GM23338 (cell line): ENCODE measurements around the gene PSMA2. TPM values are rescaled to one million over a fixed set of nuclear protein-coding genes. Genes with fewer than 3 reads are reported as not detected.

Experiments
- ATAC-seq: fragments of 200-7000 bp; cut with Tn5 transposase; 3 replicates; pipeline ENCODE4 v1.9.1; 2020
- DNase-seq: peaks from one replicate; pipeline ENCODE4 v3.0.0-alpha.2; 2015; ENCODE audit warnings: low spot score
- H2AFZ ChIP-seq: fragments of 200-600 bp; sonication (generic); 2 replicates; pipeline ENCODE4 v1.8.0; 2016; ENCODE audit warnings: antibody characterized with exemption, mild to moderate bottlenecking, moderate library complexity
- H3F3A ChIP-seq: fragments of 200-600 bp; sonication (generic); replicated peaks from 2 replicates; pipeline ENCODE4 v1.8.0; 2017; ENCODE audit warnings: antibody characterized with exemption, mixed run types, low read depth
- H3K27ac ChIP-seq: fragments of 200-600 bp; sonication (generic); 2 replicates; pipeline ENCODE4 v1.6.1; 2016; ENCODE audit warnings: low read depth
- H3K27me3 ChIP-seq: fragments of 200-600 bp; sonication (generic); 2 replicates; pipeline ENCODE4 v1.8.0; 2016; ENCODE audit warnings: mild to moderate bottlenecking, mixed run types, moderate library complexity; ENCODE audit not compliant: insufficient read depth
- H3K36me3 ChIP-seq: fragments of 200-600 bp; sonication (generic); 2 replicates; pipeline ENCODE4 v1.8.0; 2016; ENCODE audit warnings: mild to moderate bottlenecking; ENCODE audit not compliant: insufficient read depth
- H3K4me1 ChIP-seq: fragments of 200-600 bp; sonication (generic); 2 replicates; pipeline ENCODE4 v1.8.0; 2016; ENCODE audit warnings: mild to moderate bottlenecking, moderate library complexity; ENCODE audit not compliant: insufficient read depth
- H3K4me2 ChIP-seq: fragments of 200-600 bp; sonication (generic); 2 replicates; pipeline ENCODE4 v1.7.1; 2017; ENCODE audit warnings: mixed run types
- H3K4me3 ChIP-seq: fragments of 200-600 bp; sonication (generic); 2 replicates; pipeline ENCODE4 v1.6.1; 2016; ENCODE audit warnings: mixed run types
- H3K79me2 ChIP-seq: fragments of 200-600 bp; sonication (generic); replicated peaks from 2 replicates; pipeline ENCODE4 v1.8.0; 2017; ENCODE audit warnings: mild to moderate bottlenecking; ENCODE audit not compliant: insufficient read depth
- H3K9me2 ChIP-seq: fragments of 200-600 bp; sonication (generic); 2 replicates; pipeline ENCODE4 v1.8.0; 2017; ENCODE audit not compliant: insufficient read depth
- H4K20me1 ChIP-seq: fragments of 200-600 bp; sonication (generic); replicated peaks from 2 replicates; pipeline ENCODE4 v1.8.0; 2017; ENCODE audit warnings: mild to moderate bottlenecking; ENCODE audit not compliant: insufficient read depth
- H3K27ac Mint-ChIP-seq: 2 replicates; pipeline ENCODE4 v1.8.0; 2020; ENCODE audit warnings: inconsistent platforms, mild to moderate bottlenecking, moderate library complexity, mixed read lengths
- H3K27me3 Mint-ChIP-seq: 3 replicates; pipeline ENCODE4 v1.8.0; 2022; ENCODE audit warnings: low read depth, mild to moderate bottlenecking, moderate library complexity, mixed read lengths, inconsistent platforms; ENCODE audit not compliant: insufficient read depth, poor library complexity
- H3K36me3 Mint-ChIP-seq: 3 replicates; pipeline ENCODE4 v1.8.0; 2021; ENCODE audit warnings: low read depth, mild to moderate bottlenecking, inconsistent platforms, moderate library complexity, mixed read lengths
- H3K4me1 Mint-ChIP-seq: 3 replicates; pipeline ENCODE4 v1.8.0; 2020; ENCODE audit warnings: mild to moderate bottlenecking, inconsistent platforms, mixed read lengths
- H3K4me3 Mint-ChIP-seq: 3 replicates; pipeline ENCODE4 v1.8.0; 2021; ENCODE audit warnings: moderate library complexity, mild to moderate bottlenecking, inconsistent platforms, mixed read lengths
- H3K9me3 Mint-ChIP-seq: 3 replicates; pipeline ENCODE4 v1.8.0; 2020; ENCODE audit warnings: moderate library complexity, mild to moderate bottlenecking, inconsistent platforms, mixed read lengths
- CREB1 ChIP-seq: fragments of 250-450 bp; sonication (Bioruptor Pico); IDR thresholded peaks from 2 replicates; pipeline ENCODE4 v1.5.0; 2020; ENCODE audit warnings: low read depth, mild to moderate bottlenecking, moderate library complexity
- EZH2phosphoT487 ChIP-seq: fragments of 200-600 bp; sonication (generic); IDR thresholded peaks from one replicate; pipeline ENCODE4 v1.8.1; 2018; ENCODE audit warnings: antibody characterized with exemption; ENCODE audit not compliant: unreplicated experiment
- NANOG ChIP-seq: IDR thresholded peaks from 2 replicates; pipeline ENCODE4 v1.6.1; 2016; ENCODE audit warnings: antibody characterized with exemption, borderline replicate concordance
- POLR2AphosphoS5 ChIP-seq: IDR thresholded peaks from 2 replicates; pipeline ENCODE4 v1.6.1; 2016; ENCODE audit warnings: antibody characterized with exemption, low read depth
- REST ChIP-seq: IDR thresholded peaks from one replicate; pipeline ENCODE4 v1.6.1; 2018; ENCODE audit warnings: antibody characterized with exemption; ENCODE audit not compliant: unreplicated experiment
- ZNF114 ChIP-seq: fragments of 250-450 bp; sonication (Bioruptor Pico); IDR thresholded peaks from 2 replicates; pipeline ENCODE4 v1.5.0; 2020; ENCODE audit warnings: mild to moderate bottlenecking, moderate library complexity
- ZNF331 ChIP-seq: fragments of 250-450 bp; sonication (Bioruptor Pico); IDR thresholded peaks from 2 replicates; pipeline ENCODE4 v1.5.0; 2020; ENCODE audit warnings: low read depth, mild to moderate bottlenecking, moderate library complexity
- ZNF462 ChIP-seq: fragments of 250-450 bp; sonication (Bioruptor Pico); IDR thresholded peaks from 2 replicates; pipeline ENCODE4 v1.5.0; 2020; ENCODE audit warnings: mild to moderate bottlenecking, moderate library complexity
- polyA plus RNA-seq: library from polyadenylated mRNA; unstranded; fragments of >200 nt; fragmentation: Nextera tagmentation; extraction: Ambion mirVana; gene quantifications from 2 replicates; pipeline ENCODE4 v1.2.1, GENCODE V29; 2016
- total RNA-seq: library from RNA; depleted of rRNA; stranded (reverse); fragments of >200 nt; shearing (Covaris generic); gene quantifications from 2 replicates; pipeline ENCODE4 v1.2.3, GENCODE V29; 2014
- TF ChIP-seq, protein P1 (sequence below), 2 experiments: fragments of 200-600 bp in 1 of 2; sonication (generic) in 1 of 2; conservative IDR thresholded peaks; 2 replicates each; pipeline versions ENCODE4 v1.5.1 to v1.6.1; 2016 to 2017; ENCODE audit warnings: antibody characterized with exemption in 2 of 2, low read depth in 2 of 2, mild to moderate bottlenecking in 2 of 2, moderate library complexity in 1 of 2

Gene PSMA2
- total and polyA plus RNA-seq, 2 experiments from 2014 or later = 178 to 678 TPM

DNA sequence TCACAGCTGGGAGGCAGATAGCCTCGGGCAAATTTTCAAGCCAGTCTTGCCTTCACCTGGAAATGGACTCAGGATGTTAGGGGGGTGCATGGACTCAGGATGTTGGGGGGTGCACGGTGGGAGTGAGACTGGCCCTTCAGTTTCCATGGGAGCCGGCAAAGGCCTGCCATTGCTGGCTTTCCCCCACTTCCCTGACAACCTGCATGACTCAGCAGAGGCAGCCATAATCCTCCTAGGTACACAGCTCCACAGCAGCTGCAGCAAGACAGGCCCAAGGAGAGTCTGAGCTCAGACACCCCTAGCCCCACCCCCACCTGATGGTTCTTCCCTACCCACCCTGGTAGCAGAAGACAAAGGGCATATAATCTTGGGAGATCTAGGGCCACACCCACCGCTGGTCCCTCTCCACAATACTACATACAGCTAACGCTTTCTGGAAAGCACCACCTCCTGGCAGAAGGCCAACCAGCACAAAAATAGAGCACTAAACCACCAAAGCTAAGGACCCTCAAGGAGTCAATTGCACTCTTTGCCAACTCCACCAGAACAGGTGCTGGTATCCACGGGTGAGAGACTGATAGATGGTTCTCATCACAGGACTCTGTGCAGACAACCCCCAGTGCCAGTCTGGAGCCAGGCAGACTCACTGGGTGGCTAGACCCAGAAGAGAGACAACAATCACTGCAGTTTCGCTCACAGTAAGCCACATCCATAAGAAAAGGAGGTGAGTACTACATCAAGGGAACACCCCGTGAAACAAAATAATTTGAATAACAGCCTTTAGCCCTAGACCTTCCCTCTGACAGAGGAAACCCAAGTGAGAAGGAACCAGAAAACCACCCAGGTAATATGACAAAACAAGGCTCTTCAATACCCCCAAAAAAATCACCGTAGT is 38.4 kb downstream of the PSMA2 start (continued):
- TF ChIP-seq ZNF462 (peak; percentile 7; the same call in 1 of the 2 replicates), ZNF331 (CRISPR knock-in tag) (no peak)

GRCh38 chr7:42886893-42887505 is 45.0 kb downstream of the PSMA2 start:
- Histone ChIP-seq H3K27me3 (no peaks in the 10 kb centered on the region), H3F3A (peaks cover 6% of the 10 kb centered on the region; the same call in 1 of the 2 replicates), H3K27ac (no peak overlapping the region), H3K9me2 (no peaks in the 10 kb centered on the region; the same call in 1 of the 2 replicates), H3K79me2 (no peaks in the 10 kb centered on the region), H3K4me1 (peaks cover 25% of the 10 kb centered on the region), H4K20me1 (no peaks in the 10 kb centered on the region), H2AFZ (no peak overlapping the region), H3K36me3 (no peaks in the 10 kb centered on the region), H3K4me3 (peak overlapping the region; percentile 80), H3K4me2 (peak overlapping the region; percentile 93)
- peaks cover 10% of the 10 kb centered on the region for H3K27me3 Mint-ChIP-seq
- H3K9me3 Mint-ChIP-seq = 0 out of 3 replicates have a peak, but pooled peaks cover 2% of the 10 kb centered on the region
- ATAC-seq (no peak), DNase-seq (no peak)
- peak overlapping the region; percentile 83 for H3K4me3 Mint-ChIP-seq
- peaks cover 20% of the 10 kb centered on the region for H3K4me1 Mint-ChIP-seq
- peaks cover 9% of the 10 kb centered on the region; the same call in 2 of the 3 replicates for H3K36me3 Mint-ChIP-seq
- H3K27ac Mint-ChIP-seq = no peak overlapping the region
- TF ChIP-seq EZH2phosphoT487 (no peak), CREB1 (CRISPR knock-in tag) (no peak), REST (no peak), ZNF114 (CRISPR knock-in tag) (no peak), NANOG (no peak), POLR2AphosphoS5 (no peak)
- TF ChIP-seq, protein P1, sequence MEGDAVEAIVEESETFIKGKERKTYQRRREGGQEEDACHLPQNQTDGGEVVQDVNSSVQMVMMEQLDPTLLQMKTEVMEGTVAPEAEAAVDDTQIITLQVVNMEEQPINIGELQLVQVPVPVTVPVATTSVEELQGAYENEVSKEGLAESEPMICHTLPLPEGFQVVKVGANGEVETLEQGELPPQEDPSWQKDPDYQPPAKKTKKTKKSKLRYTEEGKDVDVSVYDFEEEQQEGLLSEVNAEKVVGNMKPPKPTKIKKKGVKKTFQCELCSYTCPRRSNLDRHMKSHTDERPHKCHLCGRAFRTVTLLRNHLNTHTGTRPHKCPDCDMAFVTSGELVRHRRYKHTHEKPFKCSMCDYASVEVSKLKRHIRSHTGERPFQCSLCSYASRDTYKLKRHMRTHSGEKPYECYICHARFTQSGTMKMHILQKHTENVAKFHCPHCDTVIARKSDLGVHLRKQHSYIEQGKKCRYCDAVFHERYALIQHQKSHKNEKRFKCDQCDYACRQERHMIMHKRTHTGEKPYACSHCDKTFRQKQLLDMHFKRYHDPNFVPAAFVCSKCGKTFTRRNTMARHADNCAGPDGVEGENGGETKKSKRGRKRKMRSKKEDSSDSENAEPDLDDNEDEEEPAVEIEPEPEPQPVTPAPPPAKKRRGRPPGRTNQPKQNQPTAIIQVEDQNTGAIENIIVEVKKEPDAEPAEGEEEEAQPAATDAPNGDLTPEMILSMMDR (conservative IDR thresholded peaks at IDR 0.05; ENCODE audit: low read depth in 2 of 2) = no peak
